CD14-positive monocyte (primary cell): ENCODE measurements around the gene COG2. TPM values are rescaled to one million over a fixed set of nuclear protein-coding genes. Genes with fewer than 3 reads are reported as not detected.

ENCODE experiments used
- DNase-seq, 3 donors: peaks; one replicate each; pipeline ENCODE4 v3.0.0-alpha.2; 2011 to 2022
- H2AFZ ChIP-seq: 2 replicates; pipeline ENCODE4 v1.6.0; 2012; ENCODE audit warnings: mild to moderate bottlenecking, low read depth, low read length, inconsistent platforms; ENCODE audit not compliant: insufficient read depth, poor library complexity, severe bottlenecking
- H3K27ac ChIP-seq, 2 donors: 1 replicate in 1 of 2; 2 replicates in 1 of 2; pipeline ENCODE4 v1.5.1; 2012 to 2013; ENCODE audit warnings: low read length in 2 of 2, control low read depth in 1 of 2, inconsistent platforms in 1 of 2, low read depth in 1 of 2, mild to moderate bottlenecking in 1 of 2
- H3K27me3 ChIP-seq, 2 donors: one replicate each; pipeline versions ENCODE4 v1.6.0 to v1.6.1; 2011 to 2013; ENCODE audit warnings: low read length in 2 of 2; ENCODE audit not compliant: control insufficient read depth in 2 of 2, insufficient read depth in 2 of 2
- H3K36me3 ChIP-seq, 2 donors: replicated peaks in 1 of 2; 1 replicate in 1 of 2; 2 replicates in 1 of 2; pipeline versions ENCODE4 v1.5.1 to v1.6.1; 2012 to 2013; ENCODE audit warnings: low read length in 2 of 2, control low read depth in 1 of 2, inconsistent platforms in 1 of 2, mild to moderate bottlenecking in 1 of 2; ENCODE audit not compliant: insufficient read depth in 2 of 2, control insufficient read depth in 1 of 2
- H3K4me1 ChIP-seq, 2 donors: 1 replicate in 1 of 2; 2 replicates in 1 of 2; pipeline versions ENCODE4 v1.5.1 to v1.6.1; 2012 to 2013; ENCODE audit warnings: low read length in 2 of 2, control low read depth in 1 of 2, inconsistent platforms in 1 of 2, mild to moderate bottlenecking in 1 of 2, moderate library complexity in 1 of 2; ENCODE audit not compliant: insufficient read depth in 2 of 2, control insufficient read depth in 1 of 2
- H3K4me2 ChIP-seq: replicated peaks from 2 replicates; pipeline ENCODE3; 2012; ENCODE audit warnings: low read length, moderate library complexity, mild to moderate bottlenecking; ENCODE audit not compliant: poor library complexity, severe bottlenecking; ENCODE audit errors: extremely low read depth
- H3K4me3 ChIP-seq, 3 experiments: fragments of 200-600 bp in 1 of 3; sonication (generic) in 1 of 3; replicated peaks in 1 of 3; 1 replicate in 2 of 3; 2 replicates in 1 of 3; pipeline ENCODE4 v1.5.1; 2011 to 2013; ENCODE audit warnings: low read length in 3 of 3, mild to moderate bottlenecking in 3 of 3, control low read depth in 2 of 3, low read depth in 2 of 3, inconsistent platforms in 1 of 3, moderate library complexity in 1 of 3
- H3K79me2 ChIP-seq: 2 replicates; pipeline ENCODE4 v1.6.0; 2012; ENCODE audit warnings: mild to moderate bottlenecking, control low read depth, inconsistent platforms, low read length, moderate library complexity; ENCODE audit not compliant: insufficient read depth
- H3K9ac ChIP-seq: 2 replicates; pipeline ENCODE4 v1.6.0; 2017; ENCODE audit warnings: low read length, mild to moderate bottlenecking; ENCODE audit not compliant: insufficient read depth, poor library complexity, severe bottlenecking
- H3K9me3 ChIP-seq, 2 donors: replicated peaks in 1 of 2; 1 replicate in 1 of 2; 2 replicates in 1 of 2; pipeline versions ENCODE4 v1.5.1 to v1.6.1; 2012 to 2013; ENCODE audit warnings: low read length in 2 of 2, control low read depth in 1 of 2; ENCODE audit not compliant: control insufficient read depth in 1 of 2, insufficient read depth in 1 of 2
- H4K20me1 ChIP-seq: 2 replicates; pipeline ENCODE4 v1.6.0; 2012; ENCODE audit warnings: mild to moderate bottlenecking, low read length, control low read depth, moderate library complexity; ENCODE audit not compliant: insufficient read depth
- H3K27ac Mint-ChIP-seq, 7 donors: one replicate each; pipeline ENCODE4 v1.8.0; 2020; ENCODE audit warnings: mild to moderate bottlenecking in 7 of 7, mixed read lengths in 7 of 7, moderate library complexity in 6 of 7, inconsistent platforms in 2 of 7
- H3K27me3 Mint-ChIP-seq, 3 donors: one replicate each; pipeline ENCODE4 v1.8.0; 2021 to 2022; ENCODE audit warnings: low read depth in 3 of 3, mild to moderate bottlenecking in 3 of 3, mixed read lengths in 3 of 3, moderate library complexity in 3 of 3, inconsistent platforms in 1 of 3
- H3K36me3 Mint-ChIP-seq, 2 donors: one replicate each; pipeline ENCODE4 v1.8.0; 2020; ENCODE audit warnings: mixed read lengths in 2 of 2, inconsistent platforms in 1 of 2, mild to moderate bottlenecking in 1 of 2
- H3K4me1 Mint-ChIP-seq: one replicate; pipeline ENCODE4 v1.8.0; 2020; ENCODE audit warnings: mild to moderate bottlenecking, mixed read lengths
- H3K4me3 Mint-ChIP-seq, 2 donors: one replicate each; pipeline ENCODE4 v1.8.0; 2020; ENCODE audit warnings: mild to moderate bottlenecking in 2 of 2, mixed read lengths in 2 of 2, moderate library complexity in 1 of 2
- H3K9me3 Mint-ChIP-seq, 7 donors: one replicate each; pipeline ENCODE4 v1.8.0; 2020 to 2022; ENCODE audit warnings: mixed read lengths in 7 of 7, mild to moderate bottlenecking in 6 of 7, moderate library complexity in 6 of 7, inconsistent platforms in 2 of 7
- CTCF ChIP-seq: fragments of 200-600 bp; IDR thresholded peaks from one replicate; pipeline ENCODE4 v1.8.0; 2022; ENCODE audit warnings: antibody characterized with exemption, mild to moderate bottlenecking
- WGBS: methylation state at CpG from one replicate; pipeline ENCODE4 v1.1.5; 2013; ENCODE audit warnings: missing lambda C conversion rate; ENCODE audit not compliant: insufficient coverage; 5-methylcytosine and 5-hydroxymethylcytosine counted together
- intact Hi-C, 2 donors: fragments of 100-400 bp; cut with micrococcal nuclease; formaldehyde crosslinking; loops; one replicate each; pipeline versions ENCODE4 v1.15.0 to v1.15.1; 2023
- polyA plus RNA-seq, 3 donors: library from polyadenylated mRNA; depleted of rRNA in 1 of 3; unstranded in 2 of 3; stranded (reverse) in 1 of 3; fragments of 300-500 nt in 2 of 3; fragments of >200 nt in 1 of 3; fragmentation: Illumina TruSeq in 2 of 3; gene quantifications; 1 replicate in 2 of 3; 2 replicates in 1 of 3; pipeline ENCODE4 v1.2.3, GENCODE V29; 2012 to 2021

Gene COG2
- polyA plus RNA-seq, 3 donors, result 16.7 to 30.4 (median 24.7) TPM

- Histone ChIP-seq H3K9me3 (no peaks in the 10 kb centered on the region), H3K4me3 (no peak overlapping the region), H3K4me2 (no peak overlapping the region), H3K27ac (no peak overlapping the region), H3K27me3 (no peaks in the 10 kb centered on the region), H3K79me2 (no peaks in the 10 kb centered on the region), H3K36me3 (peaks cover 97 to 100% of the 10 kb centered on the region in 2 donors), H2AFZ (no peak overlapping the region), H3K9ac (no peak overlapping the region), H3K4me1 (no peaks in the 10 kb centered on the region), H4K20me1 (no peaks in the 10 kb centered on the region)
- WGBS, result 100% methylated on average over 2 of the region's 5 CpGs
- TF ChIP-seq CTCF, result no peak
- Mint-ChIP-seq H3K36me3 (peaks cover 87 to 94% of the 10 kb centered on the region in 2 donors), H3K27ac (no peak overlapping the region), H3K4me1 (peaks cover 2% of the 10 kb centered on the region), H3K9me3 (no peaks in the 10 kb centered on the region), H3K27me3 (no peaks in the 10 kb centered on the region), H3K4me3 (no peak overlapping the region)
- DNase-seq, result no peak
- intact Hi-C loops, result no loop called here
Measured at GRCh38 chr1:230684998-230685397, 42.7 kb downstream of the COG2 start.

DNA sequence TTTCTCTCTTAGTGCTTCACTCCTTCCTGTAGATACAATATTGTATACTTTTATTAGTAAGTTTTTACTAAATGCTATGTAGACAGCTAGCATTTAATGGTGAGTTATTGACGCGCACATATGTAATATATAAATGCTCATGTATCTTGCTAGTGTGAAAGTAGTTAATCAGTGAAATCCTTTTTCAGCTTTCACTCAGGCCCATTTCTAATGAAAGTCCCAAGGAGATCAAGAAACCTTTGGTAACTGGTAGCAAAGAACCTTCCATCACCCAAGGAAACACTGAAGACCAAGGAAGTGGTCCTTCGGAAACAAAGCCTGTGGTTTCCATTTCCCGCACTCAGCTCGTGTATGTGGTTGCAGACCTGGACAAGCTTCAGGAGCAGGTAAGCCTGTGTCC is 44.5 kb downstream of the COG2 start:
- WGBS, result 80% methylated on average over 1 of the region's 5 CpGs
- Histone ChIP-seq H3K36me3 (peaks cover 99% of the 10 kb centered on the region in 2 donors), H3K4me1 (no peaks in the 10 kb centered on the region), H3K4me2 (no peak overlapping the region), H3K4me3 (no peak overlapping the region), H4K20me1 (no peaks in the 10 kb centered on the region), H2AFZ (no peak overlapping the region), H3K9me3 (no peaks in the 10 kb centered on the region), H3K27ac (no peak overlapping the region), H3K79me2 (no peaks in the 10 kb centered on the region), H3K9ac (no peak overlapping the region), H3K27me3 (no peaks in the 10 kb centered on the region)
- H3K4me3 Mint-ChIP-seq, result no peak overlapping the region
- intact Hi-C loops, result no loop called here
- no peak for DNase-seq
- no peaks in the 10 kb centered on the region for H3K27me3 Mint-ChIP-seq
- no peak for TF ChIP-seq CTCF
- peaks cover 90% of the 10 kb centered on the region in 2 donors for H3K36me3 Mint-ChIP-seq
- no peaks in the 10 kb centered on the region for H3K9me3 Mint-ChIP-seq
- peaks cover 2% of the 10 kb centered on the region for H3K4me1 Mint-ChIP-seq
- H3K27ac Mint-ChIP-seq, result no peak overlapping the region
